Right atrium auricular region (tissue), 2 donors: ENCODE measurements around the gene TRAPPC3L. TPM values are rescaled to one million over a fixed set of nuclear protein-coding genes. Genes with fewer than 3 reads are reported as not detected.
A peak's percentile ranks its signal among the peaks of the same experiment; 100 is the strongest.

ENCODE experiments used
- DNase-seq: peaks from one replicate; pipeline ENCODE4 v3.0.0-alpha.2; 2019; ENCODE audit warnings: low spot score
- H3K27ac ChIP-seq, 2 donors: fragments of 200-600 bp; sonication (generic); 1 replicate in 1 of 2; 2 replicates in 1 of 2; pipeline ENCODE4 v1.5.1; 2016 to 2019
- H3K27me3 ChIP-seq, 2 donors: fragments of 200-600 bp; sonication (generic); one replicate each; pipeline versions ENCODE4 v1.5.1 to v1.6.0; 2017 to 2019
- H3K36me3 ChIP-seq: fragments of 200-600 bp; sonication (generic); one replicate; pipeline ENCODE4 v1.5.1; 2016
- H3K4me1 ChIP-seq, 2 donors: fragments of 200-600 bp; sonication (generic); one replicate each; pipeline versions ENCODE4 v1.5.1 to v1.6.0; 2017 to 2019
- H3K4me3 ChIP-seq, 2 donors: fragments of 200-600 bp; sonication (generic); 1 replicate in 1 of 2; 2 replicates in 1 of 2; pipeline ENCODE4 v1.5.1; 2017 to 2019; ENCODE audit warnings: mild to moderate bottlenecking in 1 of 2, moderate library complexity in 1 of 2
- H3K9me3 ChIP-seq, 2 donors: fragments of 200-600 bp; sonication (generic); one replicate each; pipeline ENCODE4 v1.5.1; 2019
- CTCF ChIP-seq, 2 donors: fragments of 200-600 bp; sonication (generic); IDR thresholded peaks; one replicate each; pipeline ENCODE4 v1.5.1; 2019; ENCODE audit warnings: antibody characterized with exemption in 2 of 2
- total RNA-seq, 2 donors: library from RNA; depleted of rRNA; stranded (reverse); fragments of >200 nt; gene quantifications; one replicate each; pipeline ENCODE4 v1.1.0, GENCODE V29; 2016

The TRAPPC3L gene
- total RNA-seq, 2 donors from 2014 or later: 0.20 TPM; not detected in 1

DNA sequence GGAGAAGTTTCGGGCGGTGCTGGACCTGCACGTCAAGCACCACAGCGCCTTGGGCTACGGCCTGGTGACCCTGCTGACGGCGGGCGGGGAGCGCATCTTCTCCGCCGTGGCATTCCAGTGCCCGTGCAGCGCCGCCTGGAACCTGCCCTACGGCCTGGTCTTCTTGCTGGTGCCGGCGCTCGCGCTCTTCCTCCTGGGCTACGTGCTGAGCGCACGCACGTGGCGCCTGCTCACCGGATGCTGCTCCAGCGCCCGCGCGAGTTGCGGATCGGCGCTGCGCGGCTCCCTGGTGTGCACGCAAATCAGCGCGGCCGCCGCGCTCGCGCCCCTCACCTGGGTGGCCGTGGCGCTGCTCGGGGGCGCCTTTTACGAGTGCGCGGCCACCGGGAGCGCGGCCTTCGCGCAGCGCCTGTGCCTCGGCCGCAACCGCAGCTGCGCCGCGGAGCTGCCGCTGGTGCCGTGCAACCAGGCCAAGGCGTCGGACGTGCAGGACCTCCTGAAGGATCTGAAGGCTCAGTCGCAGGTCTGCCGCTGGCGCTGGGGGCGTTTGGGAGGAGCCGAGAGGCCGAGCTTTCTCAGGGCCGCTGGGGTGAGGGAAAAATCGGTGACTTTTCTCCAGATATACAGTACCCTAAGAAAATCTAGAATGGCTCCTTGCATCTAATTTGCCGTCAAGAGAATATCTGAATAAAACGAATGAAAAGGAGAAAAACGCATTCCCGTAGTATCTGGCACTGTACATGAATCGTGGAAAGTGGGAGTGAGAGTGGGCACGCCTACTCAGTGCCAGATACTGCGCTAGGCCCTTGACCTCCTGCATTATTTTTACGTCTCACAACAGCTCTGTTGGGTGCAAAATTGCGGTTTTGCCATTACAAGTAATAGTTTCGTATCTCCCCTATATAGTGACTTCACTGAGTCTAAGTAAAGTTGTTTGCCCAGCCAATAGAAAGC is 83.3 kb downstream of the TRAPPC3L start:
- no peaks in the 10 kb centered on the region for H3K4me1 ChIP-seq
- no peaks in the 10 kb centered on the region for H3K27me3 ChIP-seq
- peak overlapping the region; percentile 21 to 57 for H3K4me3 ChIP-seq
- no peak for DNase-seq
- peak overlapping the region in 1 of 2 donors; percentile 26 for H3K27ac ChIP-seq
- H3K9me3 ChIP-seq: no peaks in the 10 kb centered on the region
- H3K36me3 ChIP-seq: no peaks in the 10 kb centered on the region
- peak in 1 of 2 donors; percentile 16 for TF ChIP-seq CTCF (IDR thresholded peaks at IDR 0.05)

- peak within 1 kb of the TSS; percentile 21 to 57 for H3K4me3 ChIP-seq
- H3K4me1 ChIP-seq: no peaks in the 10 kb centered on the region
- H3K27me3 ChIP-seq: no peaks in the 10 kb centered on the region
- DNase-seq: no peak
- peak within 1 kb of the TSS in 1 of 2 donors; percentile 26 for H3K27ac ChIP-seq
- no peaks in the 10 kb centered on the region for H3K9me3 ChIP-seq
- no peaks in the 10 kb centered on the region for H3K36me3 ChIP-seq
- TF ChIP-seq CTCF (IDR thresholded peaks at IDR 0.05): no peak
Observed at GRCh38 chr6:116461331-116461931, 84.1 kb downstream of the TRAPPC3L start, which contains the start of gene CALHM6. Gene CALHM6, plus strand, starts transcription at chr6:116461375. Its CDS starts 555 bp downstream, at chr6:116461930.

DNA sequence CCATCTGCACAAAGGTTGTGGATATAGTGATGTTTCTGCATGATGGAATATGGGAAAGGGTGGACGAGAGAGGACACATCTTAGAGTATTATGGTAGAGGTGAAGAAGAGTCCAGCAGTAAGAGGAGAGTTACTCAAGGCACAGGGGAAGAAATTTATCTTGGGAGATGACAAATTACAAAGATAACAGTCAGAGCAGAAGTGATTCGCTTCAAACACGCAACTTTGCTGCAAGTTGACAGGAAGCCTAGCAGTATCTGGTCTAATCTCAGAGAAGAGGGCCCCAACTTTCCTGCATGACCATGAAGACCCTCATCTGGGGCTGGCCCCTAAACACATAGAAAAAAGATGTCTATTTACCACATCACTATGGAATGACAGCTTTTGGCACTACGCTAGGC is 85.6 kb downstream of the TRAPPC3L start:
- no peak overlapping the region for H3K27ac ChIP-seq
- DNase-seq: no peak
- H3K36me3 ChIP-seq: no peaks in the 10 kb centered on the region
- no peaks in the 10 kb centered on the region for H3K4me1 ChIP-seq
- no peak overlapping the region for H3K4me3 ChIP-seq
- no peaks in the 10 kb centered on the region for H3K27me3 ChIP-seq
- TF ChIP-seq CTCF (IDR thresholded peaks at IDR 0.05): no peak
- no peaks in the 10 kb centered on the region for H3K9me3 ChIP-seq

- Histone ChIP-seq H3K27me3 (no peaks in the 10 kb centered on the region), H3K27ac (no peak overlapping the region), H3K4me3 (no peak overlapping the region), H3K36me3 (no peaks in the 10 kb centered on the region), H3K4me1 (no peaks in the 10 kb centered on the region), H3K9me3 (no peaks in the 10 kb centered on the region)
- DNase-seq: no peak
- TF ChIP-seq CTCF (IDR thresholded peaks at IDR 0.05): no peak
Observed at GRCh38 chr6:116458264-116458663, 87.2 kb downstream of the TRAPPC3L start.

DNA sequence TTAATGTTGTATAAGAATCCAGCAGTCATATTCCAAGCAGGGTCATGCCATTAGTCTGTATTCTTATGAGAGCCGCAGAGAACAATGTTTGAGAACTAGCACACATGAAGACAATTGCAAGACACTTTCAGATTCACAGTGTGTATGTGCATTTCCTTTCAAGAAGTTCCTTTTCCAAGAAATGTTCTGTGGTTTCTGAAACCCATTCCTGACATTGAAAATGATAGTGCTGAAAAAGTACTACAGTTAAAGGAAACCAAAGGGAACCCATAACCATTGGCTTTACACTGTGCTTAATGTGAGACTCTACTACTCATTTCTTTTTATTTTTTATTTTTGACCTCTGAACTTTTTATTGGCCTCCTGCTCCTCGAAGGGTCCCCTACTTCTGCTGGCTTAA is 88.6 kb downstream of the TRAPPC3L start:
- no peak for DNase-seq
- Histone ChIP-seq H3K9me3 (no peaks in the 10 kb centered on the region), H3K27ac (no peak overlapping the region), H3K27me3 (no peaks in the 10 kb centered on the region), H3K4me3 (no peak overlapping the region), H3K4me1 (no peaks in the 10 kb centered on the region), H3K36me3 (no peaks in the 10 kb centered on the region)
- no peak for TF ChIP-seq CTCF (IDR thresholded peaks at IDR 0.05)
